Measurements from ENCODE around the gene KRTAP13-3. TPM values are rescaled to one million over a fixed set of nuclear protein-coding genes. Genes with fewer than 3 reads are reported as not detected.

Gene KRTAP13-3, protein sequence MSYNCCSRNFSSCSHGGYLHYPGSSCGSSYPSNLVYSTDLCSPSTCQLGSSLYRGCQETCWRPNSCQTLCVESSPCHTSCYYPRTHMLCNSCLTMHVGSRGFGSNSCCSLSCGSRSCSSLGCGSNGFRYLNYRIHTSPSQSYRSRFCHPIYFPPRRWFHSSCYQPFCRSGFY
- total RNA-seq, result not detected in 2 replicates

DNA sequence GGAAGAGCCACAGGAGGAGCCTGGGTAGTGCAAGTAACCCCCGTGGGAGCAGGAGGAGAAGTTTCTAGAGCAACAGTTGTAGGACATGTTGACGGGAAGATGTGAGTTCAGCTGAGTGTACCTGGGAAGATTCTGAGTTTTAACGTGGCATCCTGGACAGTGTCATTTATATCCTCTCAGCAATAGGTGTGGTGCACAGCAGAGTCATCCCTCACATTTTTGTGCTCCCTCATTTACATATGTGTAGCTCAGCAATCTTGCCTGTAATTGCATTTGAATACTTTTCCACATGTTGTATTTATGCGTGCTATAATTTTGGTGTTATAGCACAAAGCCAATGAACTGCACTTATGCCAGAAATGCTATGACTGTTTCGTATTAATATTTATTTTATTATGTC, at the start of gene KRTAP13-3:
Gene KRTAP13-3, minus strand, starts transcription at position 101 of the 400 bp plus-strand sequence. Its CDS starts 14 bp downstream, at position 87.
- H3K4me3 Mint-ChIP-seq, result no peak within 1 kb of the TSS
- no peak within 1 kb of the TSS for H3K27ac Mint-ChIP-seq
- H3K36me3 Mint-ChIP-seq (ENCODE audit: low read depth), result no peaks in the 10 kb centered on the region
- intact Hi-C loops (cut with micrococcal nuclease), result no loop called here
- H3K9me3 Mint-ChIP-seq, result no peaks in the 10 kb centered on the region
- no peaks in the 10 kb centered on the region for H3K4me1 Mint-ChIP-seq
- no peak for DNase-seq
- no peaks in the 10 kb centered on the region for H3K27me3 Mint-ChIP-seq

DNA sequence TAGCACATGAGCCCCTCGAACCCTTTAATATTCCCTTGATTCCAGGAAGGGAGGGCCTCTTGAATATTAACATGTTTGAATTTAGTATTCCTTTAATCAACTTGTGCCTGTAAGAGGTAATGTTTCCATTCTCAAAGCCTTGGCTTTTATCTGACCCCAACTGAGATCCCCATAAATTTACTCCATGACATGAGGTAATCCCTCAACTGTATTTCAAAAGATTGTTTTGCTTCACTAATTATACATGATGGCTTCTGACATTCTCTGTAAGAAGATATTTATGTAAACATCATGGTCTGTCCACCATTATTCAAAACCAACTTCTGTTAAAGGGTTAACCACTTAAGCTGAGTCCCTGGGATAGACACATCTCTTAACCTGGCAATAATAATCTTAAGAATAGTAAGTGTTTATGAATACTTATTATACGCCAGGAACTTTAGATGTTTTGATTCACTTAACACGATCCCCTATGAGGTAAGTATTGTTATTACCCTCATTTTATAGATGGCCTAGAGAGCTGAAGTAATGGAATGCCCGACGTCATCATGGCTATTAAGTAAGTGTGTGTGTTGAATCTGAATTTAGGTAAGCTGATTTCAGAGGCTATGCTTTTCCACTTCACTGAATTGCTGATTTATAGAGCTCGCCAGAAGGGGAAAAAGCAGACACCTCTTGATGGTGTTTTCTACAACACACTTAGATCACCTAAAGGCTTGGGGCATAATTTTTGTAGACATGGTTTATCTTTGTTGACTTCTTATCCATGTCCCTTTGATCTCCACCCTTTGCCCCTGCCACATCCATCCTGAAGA, 43.4 kb upstream of the KRTAP13-3 start:
- no peaks in the 10 kb centered on the region for H3K27me3 Mint-ChIP-seq
- no peaks in the 10 kb centered on the region for H3K9me3 Mint-ChIP-seq
- H3K4me3 Mint-ChIP-seq, result no peak overlapping the region
- H3K27ac Mint-ChIP-seq, result no peak overlapping the region
- DNase-seq, result no peak
- no peaks in the 10 kb centered on the region for H3K4me1 Mint-ChIP-seq
- no peaks in the 10 kb centered on the region for H3K36me3 Mint-ChIP-seq (ENCODE audit: low read depth)
- intact Hi-C loops (cut with micrococcal nuclease), result no loop called here

DNA sequence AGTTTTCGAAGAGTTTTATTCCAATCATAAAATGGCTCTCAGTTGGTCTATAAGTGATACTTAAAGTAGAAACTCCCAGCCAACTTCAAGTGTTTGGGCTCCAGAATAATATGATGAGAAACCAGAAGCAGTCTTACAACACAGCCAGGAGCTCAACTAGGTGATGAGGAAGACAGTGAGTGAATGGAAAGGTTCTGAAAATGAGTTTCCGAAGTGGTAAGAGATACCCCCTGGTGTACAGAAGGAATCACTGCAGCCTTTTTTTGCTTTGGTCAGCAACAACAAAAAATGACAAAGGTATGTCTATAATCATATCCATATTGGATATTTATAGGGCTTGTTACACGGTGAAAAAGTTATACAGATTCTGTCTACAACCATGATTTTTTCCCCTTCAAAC, 38.0 kb upstream of the KRTAP13-3 start:
- H3K4me3 Mint-ChIP-seq, result no peak overlapping the region
- DNase-seq, result no peak
- H3K27ac Mint-ChIP-seq, result no peak overlapping the region
- H3K4me1 Mint-ChIP-seq, result no peaks in the 10 kb centered on the region
- H3K27me3 Mint-ChIP-seq, result no peaks in the 10 kb centered on the region
- H3K36me3 Mint-ChIP-seq (ENCODE audit: low read depth), result no peaks in the 10 kb centered on the region
- intact Hi-C loops (cut with micrococcal nuclease), result no loop called here
- H3K9me3 Mint-ChIP-seq, result no peaks in the 10 kb centered on the region

- Mint-ChIP-seq H3K4me1 (peaks cover 5% of the 10 kb centered on the region), H3K27me3 (peaks cover 2% of the 10 kb centered on the region), H3K4me3 (no peak overlapping the region), H3K36me3 (ENCODE audit: low read depth) (no peaks in the 10 kb centered on the region), H3K27ac (no peak overlapping the region), H3K9me3 (no peaks in the 10 kb centered on the region)
- no peak for DNase-seq
- intact Hi-C loops (cut with micrococcal nuclease), result no loop called here
Observed at GRCh38 chr21:30448514-30448913, 22.8 kb upstream of the KRTAP13-3 start.

GRCh38 chr21:30447056-30447455, 21.3 kb upstream of the KRTAP13-3 start:
- H3K4me1 Mint-ChIP-seq, result peaks cover 5% of the 10 kb centered on the region
- no peaks in the 10 kb centered on the region for H3K36me3 Mint-ChIP-seq (ENCODE audit: low read depth)
- H3K27me3 Mint-ChIP-seq, result peaks cover 2% of the 10 kb centered on the region
- no peak overlapping the region for H3K27ac Mint-ChIP-seq
- no peaks in the 10 kb centered on the region for H3K9me3 Mint-ChIP-seq
- no peak overlapping the region for H3K4me3 Mint-ChIP-seq
- DNase-seq, result no peak
- intact Hi-C loops (cut with micrococcal nuclease), result no loop called here

- intact Hi-C loops (cut with micrococcal nuclease), result no loop called here
- Mint-ChIP-seq H3K36me3 (ENCODE audit: low read depth) (no peaks in the 10 kb centered on the region), H3K4me1 (peaks cover 5% of the 10 kb centered on the region), H3K27me3 (peaks cover 2% of the 10 kb centered on the region), H3K27ac (no peak overlapping the region), H3K9me3 (no peaks in the 10 kb centered on the region), H3K4me3 (no peak overlapping the region)
- no peak for DNase-seq
Observed at GRCh38 chr21:30444204-30444603, 18.5 kb upstream of the KRTAP13-3 start.

- no peak overlapping the region for H3K4me3 Mint-ChIP-seq
- intact Hi-C loops (cut with micrococcal nuclease), result no loop called here
- H3K9me3 Mint-ChIP-seq, result no peaks in the 10 kb centered on the region
Observed at GRCh38 chr21:30443226-30443625, 17.5 kb upstream of the KRTAP13-3 start.

DNA sequence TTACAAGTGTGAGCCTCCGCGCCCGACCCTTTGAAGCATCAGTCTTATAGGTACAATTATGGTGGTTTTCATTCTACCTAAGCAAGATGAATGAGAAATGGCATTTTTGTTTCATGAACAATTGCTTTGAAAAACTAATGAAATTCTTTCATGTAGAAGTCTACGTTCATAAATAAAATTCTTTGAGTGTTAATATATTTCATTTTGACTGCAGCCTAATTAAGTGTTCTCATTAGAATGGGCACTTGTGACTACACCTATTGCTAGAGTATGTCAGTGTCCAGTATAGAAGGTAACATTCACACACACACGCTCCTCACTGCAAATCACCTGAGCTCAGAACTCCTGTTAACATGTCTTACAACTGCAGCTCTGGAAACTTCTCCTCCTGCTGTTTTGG, 14.2 kb upstream of the KRTAP13-3 start, which contains the start of gene KRTAP15-1:
Gene KRTAP15-1, plus strand, starts transcription at position 301 of the 400 bp plus-strand sequence. Its CDS starts 53 bp downstream, at position 354.
- DNase-seq, result no peak
- no peak within 1 kb of the TSS for H3K27ac Mint-ChIP-seq
- intact Hi-C loops (cut with micrococcal nuclease), result no loop called here
- H3K4me3 Mint-ChIP-seq, result no peak within 1 kb of the TSS
- no peaks in the 10 kb centered on the region for H3K4me1 Mint-ChIP-seq
- H3K36me3 Mint-ChIP-seq (ENCODE audit: low read depth), result no peaks in the 10 kb centered on the region
- no peaks in the 10 kb centered on the region for H3K9me3 Mint-ChIP-seq
- H3K27me3 Mint-ChIP-seq, result no peaks in the 10 kb centered on the region

More at GRCh38 chr21:30443226-30443625, 17.5 kb upstream of the KRTAP13-3 start:
- no peaks in the 10 kb centered on the region for H3K36me3 Mint-ChIP-seq (ENCODE audit: low read depth)
- H3K27ac Mint-ChIP-seq, result no peak overlapping the region
- peaks cover 2% of the 10 kb centered on the region for H3K27me3 Mint-ChIP-seq
- no peak for DNase-seq
- peaks cover 5% of the 10 kb centered on the region for H3K4me1 Mint-ChIP-seq

DNA sequence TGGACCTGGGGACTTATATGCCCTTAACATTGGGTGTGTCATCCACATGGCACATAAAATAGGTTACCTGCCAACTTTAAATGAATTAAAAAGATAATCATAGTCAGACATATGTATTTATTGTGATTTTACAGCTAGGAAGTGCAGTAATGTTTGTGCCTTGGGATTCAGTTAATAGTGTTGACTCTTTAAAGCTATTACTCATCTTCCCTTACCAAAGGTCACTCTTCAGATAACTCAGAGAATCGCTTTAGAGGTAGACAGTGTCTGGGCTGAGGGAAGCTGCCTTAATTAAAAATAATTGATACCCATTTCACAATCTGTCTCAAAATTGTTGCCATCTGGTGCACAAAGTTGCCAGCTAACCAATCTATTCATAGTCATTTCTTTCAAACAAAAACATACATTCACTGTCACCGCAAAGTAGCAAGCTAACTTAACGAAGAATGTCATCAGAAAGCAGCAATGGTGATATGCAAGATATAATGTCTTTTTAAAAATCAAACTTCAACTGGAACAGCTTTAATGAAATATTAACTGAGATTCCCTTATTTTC, 11.4 kb upstream of the KRTAP13-3 start:
- Mint-ChIP-seq H3K36me3 (ENCODE audit: low read depth) (no peaks in the 10 kb centered on the region), H3K4me1 (no peaks in the 10 kb centered on the region), H3K9me3 (no peaks in the 10 kb centered on the region), H3K27ac (no peak overlapping the region), H3K27me3 (peaks cover 3% of the 10 kb centered on the region), H3K4me3 (no peak overlapping the region)
- intact Hi-C loops (cut with micrococcal nuclease), result no loop called here
- no peak for DNase-seq

- Mint-ChIP-seq H3K27ac (no peak overlapping the region), H3K9me3 (no peaks in the 10 kb centered on the region), H3K4me1 (no peaks in the 10 kb centered on the region), H3K4me3 (no peak overlapping the region), H3K36me3 (ENCODE audit: low read depth) (no peaks in the 10 kb centered on the region), H3K27me3 (peaks cover 3% of the 10 kb centered on the region)
- DNase-seq, result peak; percentile 71
- intact Hi-C loops (cut with micrococcal nuclease), result no loop called here
Observed at GRCh38 chr21:30434033-30434631, 8.4 kb upstream of the KRTAP13-3 start.

DNA sequence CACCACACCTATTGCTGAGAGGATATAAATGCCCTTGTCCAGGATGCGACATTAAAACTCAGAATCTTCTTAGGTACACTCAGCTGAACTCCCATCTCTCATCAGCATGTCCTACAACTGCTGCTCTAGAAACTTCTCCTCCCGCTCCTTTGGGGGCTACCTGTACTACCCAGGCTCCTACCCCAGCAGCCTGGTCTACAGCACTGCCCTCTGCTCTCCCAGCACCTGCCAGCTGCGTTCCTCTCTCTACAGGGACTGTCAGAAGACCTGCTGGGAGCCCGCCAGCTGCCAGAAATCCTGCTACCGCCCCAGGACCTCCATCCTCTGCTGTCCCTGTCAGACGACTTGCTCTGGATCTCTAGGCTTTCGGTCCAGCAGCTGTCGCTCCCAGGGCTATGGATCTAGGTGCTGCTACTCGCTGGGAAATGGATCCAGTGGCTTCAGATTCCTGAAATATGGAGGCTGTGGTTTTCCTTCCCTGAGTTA, 4.5 kb upstream of the KRTAP13-3 start, which contains the start of gene KRTAP13-4:
Gene KRTAP13-4, plus strand, starts transcription at position 51 of the 486 bp plus-strand sequence. Its CDS starts 56 bp downstream, at position 107.
- intact Hi-C loops (cut with micrococcal nuclease), result no loop called here
- Mint-ChIP-seq H3K4me1 (no peaks in the 10 kb centered on the region), H3K9me3 (no peaks in the 10 kb centered on the region), H3K27me3 (peaks cover 3% of the 10 kb centered on the region), H3K27ac (no peak within 1 kb of the TSS), H3K36me3 (ENCODE audit: low read depth) (no peaks in the 10 kb centered on the region), H3K4me3 (no peak within 1 kb of the TSS)
- DNase-seq, result no peak

GRCh38 chr21:30426731-30427130, 1.0 kb upstream of the KRTAP13-3 start:
- H3K4me1 Mint-ChIP-seq, result no peaks in the 10 kb centered on the region
- intact Hi-C loops (cut with micrococcal nuclease), result no loop called here

GRCh38 chr21:30415993-30416392, 9.7 kb downstream of the KRTAP13-3 start:
- intact Hi-C loops (cut with micrococcal nuclease), result no loop called here
- DNase-seq, result no peak
- Mint-ChIP-seq H3K27me3 (no peaks in the 10 kb centered on the region), H3K36me3 (ENCODE audit: low read depth) (no peaks in the 10 kb centered on the region), H3K4me1 (no peaks in the 10 kb centered on the region), H3K9me3 (peaks cover 3% of the 10 kb centered on the region), H3K27ac (no peak overlapping the region), H3K4me3 (no peak overlapping the region)

More at GRCh38 chr21:30426731-30427130, 1.0 kb upstream of the KRTAP13-3 start:
- H3K27ac Mint-ChIP-seq, result no peak overlapping the region
- no peak for DNase-seq
- no peak overlapping the region for H3K4me3 Mint-ChIP-seq
- no peaks in the 10 kb centered on the region for H3K36me3 Mint-ChIP-seq (ENCODE audit: low read depth)
- H3K27me3 Mint-ChIP-seq, result no peaks in the 10 kb centered on the region
- H3K9me3 Mint-ChIP-seq, result no peaks in the 10 kb centered on the region

Data from activated CD4-positive, alpha-beta T cell treated with anti-CD3 and anti-CD28 coated beads, Interleukin-2, amount 10 ng/mL, durations not matched to agents 24 days and 14 days (primary cell).